ENCODE measurements around the gene ELOF1.
"Not testable (repeated sequence)": the region's sequence is repeated elsewhere in the genome, so short reads cannot be mapped to it uniquely, and the experiment has no call there.

The ELOF1 gene

GRCh38 chr19:11566164-11566563 lies 7.1 kb upstream of the ELOF1 start:
- no peak for ATAC-seq

GRCh38 chr19:11565649-11565980 lies 6.6 kb upstream of the ELOF1 start:
- ATAC-seq: not testable (repeated sequence)

DNA sequence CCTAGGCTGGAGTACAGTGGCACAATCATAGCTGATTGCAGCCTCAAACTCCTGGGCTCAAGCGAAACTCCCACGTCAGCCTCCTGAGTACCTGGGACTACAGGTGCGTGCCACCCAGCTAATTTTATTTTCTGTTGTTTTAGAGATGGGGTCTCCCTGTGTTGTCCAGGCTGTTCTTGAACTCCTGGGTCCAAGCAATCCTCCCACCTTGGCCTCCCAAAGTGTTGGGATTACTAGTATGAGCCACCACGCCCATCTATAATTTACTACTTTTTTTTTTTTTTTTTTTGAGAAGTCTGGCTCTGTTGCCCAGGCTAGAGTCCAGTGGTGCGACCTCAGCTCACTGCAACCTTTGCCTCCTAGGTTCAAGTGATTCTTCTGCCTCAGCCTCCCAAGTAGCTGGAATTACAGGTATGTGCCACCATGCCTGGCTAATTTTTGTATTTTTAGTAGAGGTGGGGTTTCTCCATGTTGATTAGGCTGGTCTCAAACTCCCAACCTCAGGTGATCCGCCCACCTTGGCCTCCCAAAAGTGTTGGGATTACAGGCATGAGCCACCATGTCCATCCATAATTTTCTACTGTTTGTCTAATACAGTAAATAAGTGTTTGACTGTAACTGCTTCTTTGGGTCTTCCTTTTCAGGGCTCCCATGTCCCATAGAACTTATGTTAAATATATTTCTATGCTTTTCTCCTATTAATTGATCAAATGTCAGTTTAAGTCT lies 5.2 kb upstream of the ELOF1 start:
- ATAC-seq: not testable (repeated sequence)

- ATAC-seq: no peak
Measured at GRCh38 chr19:11563532-11563931, 4.5 kb upstream of the ELOF1 start.

DNA sequence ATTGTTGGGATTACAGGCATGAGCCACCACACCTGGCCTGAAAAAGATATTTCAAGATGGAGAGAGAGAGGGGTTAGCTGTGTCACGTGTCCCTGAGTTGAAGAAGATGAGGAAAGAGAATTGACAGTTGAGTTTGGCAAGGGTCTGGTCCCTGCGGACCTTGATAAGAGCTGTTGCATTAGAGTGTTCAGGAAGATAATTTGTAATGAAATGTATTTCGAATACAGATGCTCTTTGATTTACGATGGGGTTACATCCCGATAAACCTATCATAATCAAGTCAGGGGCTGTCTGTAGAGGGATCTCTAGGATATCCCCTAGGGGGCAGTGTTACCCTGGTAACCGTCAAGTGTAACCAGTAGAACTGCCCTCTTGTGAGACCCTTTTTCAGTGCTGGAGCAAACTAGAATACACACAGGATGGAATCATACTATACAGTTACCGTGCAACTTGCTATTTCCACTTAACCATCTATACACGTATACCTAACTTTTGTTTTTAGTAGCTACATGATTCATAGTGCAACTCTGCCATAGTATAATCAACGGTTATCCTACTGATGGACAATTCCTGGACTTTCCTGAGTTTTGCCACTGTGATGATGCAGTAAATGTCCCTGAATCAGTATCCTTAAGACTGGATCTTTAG lies 1.5 kb upstream of the ELOF1 start:
- peak; percentile 57 to 59 for ATAC-seq

DNA sequence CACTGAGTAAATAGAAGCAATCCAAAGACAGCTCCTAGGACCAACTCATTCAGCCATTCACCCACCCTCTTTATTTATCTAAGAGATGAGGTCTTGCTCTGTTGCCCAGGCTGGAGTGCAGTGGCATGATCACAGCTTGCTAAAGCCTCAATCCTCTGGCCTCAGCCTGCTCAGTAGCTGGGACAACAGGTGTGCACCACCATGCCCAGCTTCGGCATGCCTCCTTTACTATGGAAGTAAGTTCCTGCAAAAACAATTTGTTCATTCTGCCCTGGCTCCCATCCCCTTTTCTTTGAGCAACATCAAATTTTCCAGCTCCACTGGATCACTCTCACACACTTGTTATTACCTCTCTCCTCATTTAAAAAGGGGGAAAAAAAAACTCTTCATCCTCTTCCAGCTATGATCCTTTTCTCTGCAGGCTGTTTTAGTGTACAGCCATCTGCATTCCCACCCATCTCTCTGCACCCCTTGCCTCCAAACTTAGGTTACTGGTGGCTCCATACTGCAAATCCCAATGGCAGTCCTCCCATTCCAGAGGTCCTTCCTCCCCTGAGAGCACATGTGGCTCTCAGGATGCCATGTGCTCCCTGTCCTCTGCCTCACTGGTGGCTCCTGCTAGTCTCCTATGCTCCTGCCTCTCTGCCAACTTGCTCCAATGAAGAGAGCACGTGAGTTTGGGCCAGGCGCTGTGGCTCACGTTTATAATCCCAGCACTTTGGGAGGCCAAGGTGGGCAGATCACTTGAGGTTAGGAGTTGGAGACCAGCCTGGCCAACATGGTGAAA lies 2.2 kb downstream of the ELOF1 start:
- ATAC-seq: no peak

GRCh38 chr19:11555246-11555645 lies 3.8 kb downstream of the ELOF1 start:
- ATAC-seq: no peak

GRCh38 chr19:11554160-11554559 lies 4.9 kb downstream of the ELOF1 start:
- ATAC-seq: no peak

- ATAC-seq: no peak
Measured at GRCh38 chr19:11552666-11553372, 6.2 kb downstream of the ELOF1 start.

GRCh38 chr19:11551603-11552235 lies 7.3 kb downstream of the ELOF1 start:
- peak in 1 of 2 donors; percentile 27 for ATAC-seq

- ATAC-seq: no peak
Measured at GRCh38 chr19:11550265-11550664, 8.8 kb downstream of the ELOF1 start.

DNA sequence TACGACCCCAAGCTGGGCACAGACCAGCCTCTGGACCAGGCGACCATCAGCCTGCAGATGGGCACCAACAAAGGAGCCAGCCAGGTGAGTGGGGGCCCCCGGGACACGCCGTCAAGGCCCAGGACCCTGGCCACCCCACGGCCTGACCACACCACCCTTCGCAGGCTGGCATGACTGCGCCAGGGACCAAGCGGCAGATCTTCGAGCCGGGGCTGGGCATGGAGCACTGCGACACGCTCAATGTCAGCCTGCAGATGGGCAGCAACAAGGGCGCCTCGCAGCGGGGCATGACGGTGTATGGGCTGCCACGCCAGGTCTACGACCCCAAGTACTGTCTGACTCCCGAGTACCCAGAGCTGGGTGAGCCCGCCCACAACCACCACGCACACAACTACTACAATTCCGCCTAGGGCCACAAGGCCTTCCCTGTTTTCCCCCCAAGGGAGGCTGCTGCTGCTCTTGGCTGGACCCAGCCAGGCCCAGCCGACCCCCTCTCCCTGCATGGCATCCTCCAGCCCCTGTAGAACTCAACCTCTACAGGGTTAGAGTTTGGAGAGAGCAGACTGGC lies 9.6 kb downstream of the ELOF1 start:
- ATAC-seq: no peak

- ATAC-seq: no peak
Measured at GRCh38 chr19:11547929-11548700, 10.9 kb downstream of the ELOF1 start.

DNA sequence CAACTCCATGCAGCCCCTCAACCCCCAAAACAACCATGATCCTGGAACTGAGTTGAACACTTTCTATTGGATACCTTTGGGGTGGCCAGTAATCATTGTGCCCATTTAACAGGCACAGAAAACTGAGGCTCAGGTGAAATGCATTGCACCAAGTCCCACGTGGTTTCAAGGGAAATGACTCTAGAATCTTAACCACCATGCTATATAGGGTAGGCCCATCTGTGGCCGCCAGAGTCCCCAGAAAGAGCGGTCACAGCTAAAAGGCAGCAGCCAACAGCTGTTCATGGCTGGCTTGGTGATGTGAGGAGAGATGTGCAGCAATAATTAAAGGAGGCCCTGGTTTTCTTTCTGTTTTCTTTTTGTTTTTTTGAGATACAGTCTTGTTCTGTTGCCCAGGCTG lies 17.8 kb downstream of the ELOF1 start:
- ATAC-seq: no peak

DNA sequence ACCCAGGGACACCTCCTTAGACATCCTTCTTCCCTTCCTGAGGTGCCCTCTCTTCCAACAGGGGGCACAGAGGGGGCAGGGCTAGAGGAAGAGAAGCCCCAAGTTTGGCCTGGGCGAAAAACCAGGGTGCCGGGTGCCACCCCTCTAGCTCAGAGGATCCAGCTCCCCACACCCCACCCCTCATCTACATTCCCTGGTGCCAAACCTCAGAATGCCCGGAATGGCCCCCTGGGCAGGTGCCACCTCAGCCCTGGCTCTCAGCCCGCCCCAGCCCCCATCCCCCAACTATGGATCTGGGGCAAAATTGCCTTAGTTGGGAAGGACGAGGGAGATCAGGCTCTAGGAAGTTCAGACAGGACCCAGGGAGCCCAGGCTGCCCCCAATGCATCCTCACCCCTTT lies 18.4 kb downstream of the ELOF1 start:
- ATAC-seq: no peak

DNA sequence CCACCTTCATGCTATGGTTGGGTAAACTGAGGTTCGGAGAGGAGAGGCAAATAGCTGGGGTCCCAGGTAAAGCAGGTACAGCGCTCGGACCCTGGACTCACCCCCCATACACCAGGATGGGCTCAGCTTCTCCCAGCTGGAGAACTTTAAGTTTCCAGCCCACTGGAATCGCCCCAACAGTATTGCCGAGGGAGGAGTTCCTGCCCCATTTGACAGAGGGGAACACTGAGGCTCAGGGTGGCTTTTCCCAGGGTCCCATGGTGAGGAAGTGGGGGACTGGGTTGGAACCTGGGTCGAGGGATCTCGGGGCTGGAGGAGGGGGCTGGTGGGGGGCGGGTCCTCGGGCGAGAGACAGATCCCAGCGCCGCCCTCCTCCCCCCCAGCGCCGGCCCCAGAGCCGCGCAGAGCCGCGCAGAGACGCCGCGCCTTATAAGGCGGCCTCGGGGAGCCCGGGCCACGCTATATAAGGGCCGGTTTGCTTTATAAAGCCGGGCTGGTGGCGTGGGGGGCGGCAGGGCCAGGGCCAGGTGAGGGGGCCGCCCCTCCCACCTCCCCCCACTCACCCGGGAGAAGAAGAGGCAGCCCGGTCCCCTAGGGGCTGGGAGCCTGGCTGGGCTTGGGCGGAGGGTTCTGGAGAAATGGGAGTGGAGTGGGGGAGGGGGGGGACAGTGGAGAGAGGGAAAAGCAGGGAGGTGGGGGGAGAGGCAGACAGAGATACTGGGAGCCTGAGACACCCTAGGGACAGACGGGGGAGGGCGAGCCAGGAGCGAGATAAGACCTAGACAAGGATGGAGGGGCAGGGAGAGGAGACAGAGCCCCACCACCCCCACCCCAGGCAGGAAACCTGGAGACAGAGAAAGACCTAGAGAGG lies 19.3 kb downstream of the ELOF1 start:
- no peak for ATAC-seq

- ATAC-seq: no peak
Measured at GRCh38 chr19:11538232-11539036, 20.6 kb downstream of the ELOF1 start, which contains the start of gene CNN1. Gene CNN1, plus strand, starts transcription at chr19:11538851. Its CDS starts 77 bp downstream, at chr19:11538928.

DNA sequence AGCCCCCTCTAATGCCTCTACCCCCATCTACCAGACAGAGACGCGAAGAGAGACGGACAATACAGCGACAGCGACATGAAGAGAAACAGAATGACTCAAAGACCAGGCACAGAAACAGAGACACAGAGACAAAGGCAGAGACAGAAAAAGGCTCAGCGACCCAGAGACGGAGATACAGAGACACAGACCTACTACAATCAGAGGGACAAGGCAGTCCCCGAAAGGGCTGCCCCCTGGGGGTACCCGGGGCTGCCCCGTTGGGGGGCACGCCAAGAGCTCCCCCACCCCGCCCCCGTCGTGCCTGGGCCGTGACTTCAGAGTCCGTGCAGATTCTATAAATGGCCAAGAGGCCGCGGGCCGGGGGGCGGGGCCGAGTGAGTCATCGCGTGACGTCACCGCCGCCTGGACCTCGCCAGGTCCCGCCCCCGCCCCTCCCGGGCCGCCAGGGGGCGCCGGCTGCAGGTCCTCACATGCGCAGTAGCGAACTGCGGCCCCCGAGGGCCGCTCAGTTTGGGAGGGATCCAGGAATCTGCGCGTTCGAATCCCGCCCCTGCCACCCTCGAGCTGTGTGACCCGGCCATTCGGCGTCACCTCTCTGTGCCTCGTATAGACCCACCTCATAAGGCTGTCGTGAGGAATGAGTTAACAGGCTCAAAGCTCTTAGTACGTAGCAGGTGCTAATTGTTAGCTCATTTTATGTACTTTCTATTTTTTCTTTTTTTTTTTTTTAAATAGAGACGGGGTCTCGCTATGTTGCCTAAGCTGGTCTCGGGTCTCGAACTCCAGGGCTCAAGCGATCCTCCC lies 23.0 kb downstream of the ELOF1 start:
- ATAC-seq: peak; percentile 64 to 75

- ATAC-seq: no peak
Measured at GRCh38 chr19:11534948-11535347, 24.1 kb downstream of the ELOF1 start.

Data from activated CD4-positive, CD25-positive, alpha-beta regulatory T cell treated with anti-CD3 and anti-CD28 coated beads, Interleukin-2, amount 50 U/mL, for 24 hours (primary cell).